GM19328 (cell line): Measurements from ENCODE around the gene ZNF420.
"Not testable (repeated sequence)": the region's sequence is repeated elsewhere in the genome, so short reads cannot be mapped to it uniquely, and the experiment has no call there.

Experiments used
- ATAC-seq: cut with Tn5 transposase; IDR thresholded peaks from one replicate; pipeline ENCODE4 v1.9.1; 2021; ENCODE audit warnings: mild to moderate bottlenecking, moderate library complexity; ENCODE audit not compliant: unreplicated experiment

Gene ZNF420

GRCh38 chr19:37077934-37078716 is at the start of gene ZNF420:
Gene ZNF420, plus strand, starts transcription at chr19:37078433. Its CDS starts 10,686 bp downstream, at chr19:37089119.
- ATAC-seq = peak; percentile 93

DNA sequence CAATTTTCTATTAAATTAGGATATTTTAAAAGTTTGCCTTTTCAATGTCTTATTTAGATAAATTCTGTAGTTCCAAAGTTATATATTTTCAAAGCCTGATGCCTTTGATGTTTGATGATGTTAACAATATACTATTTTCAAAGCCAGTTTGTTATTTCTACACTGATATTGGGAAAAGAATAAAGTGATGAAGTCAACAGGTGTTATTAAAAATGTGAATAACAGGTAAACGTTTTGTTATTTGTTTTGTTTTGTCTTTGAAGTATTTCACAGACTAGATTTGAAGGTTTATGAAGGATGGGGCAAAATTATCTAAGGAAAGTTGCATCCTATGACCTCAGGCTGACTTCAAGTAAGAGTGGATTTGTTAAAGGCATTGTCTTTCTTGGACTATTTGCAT is 33.1 kb upstream of the ZNF420 start:
- ATAC-seq = no peak

DNA sequence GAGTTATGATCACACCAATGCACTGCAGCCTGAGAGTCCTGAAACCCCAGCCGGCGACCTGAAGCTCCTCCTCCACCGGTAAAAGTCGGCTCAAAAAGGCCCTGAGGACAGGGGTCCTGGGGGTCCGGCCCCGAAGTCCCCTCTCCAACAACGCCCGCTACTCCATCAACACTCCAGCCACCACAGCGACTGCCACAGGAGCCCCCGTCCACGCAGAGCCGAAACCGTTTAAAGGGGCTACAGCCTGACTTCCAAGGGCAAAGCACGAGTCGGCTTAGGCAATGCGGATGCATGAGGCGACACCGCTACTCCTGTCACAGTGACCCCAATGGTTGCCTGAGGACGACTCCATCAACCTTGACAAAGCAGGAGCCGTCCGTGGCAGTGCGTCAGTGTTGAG is 22.9 kb upstream of the ZNF420 start:
- no peak for ATAC-seq

- no peak for ATAC-seq
Measured at GRCh38 chr19:37056776-37057175, 21.5 kb upstream of the ZNF420 start.

DNA sequence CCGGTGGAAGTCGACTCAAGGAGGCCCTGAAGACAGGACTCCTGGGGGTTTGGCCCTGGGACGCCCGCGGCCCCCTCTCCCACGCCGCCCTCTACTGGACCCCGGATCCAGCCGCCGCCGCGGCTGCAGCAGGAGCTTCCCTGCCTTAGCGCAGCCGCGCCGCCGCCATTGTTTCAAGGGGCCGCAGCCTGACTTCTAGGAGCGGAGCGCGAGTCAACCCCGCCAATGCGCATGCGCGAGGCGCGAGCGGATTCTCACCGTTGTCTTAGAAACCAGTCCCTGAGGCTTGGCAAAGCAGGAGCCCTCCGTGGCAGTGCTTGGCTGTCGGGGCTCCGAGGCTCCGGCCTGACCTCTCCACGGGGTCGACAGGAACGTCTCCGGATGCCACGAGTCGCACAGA is 19.1 kb upstream of the ZNF420 start:
- ATAC-seq = no peak

GRCh38 chr19:37064886-37065285 is 13.3 kb upstream of the ZNF420 start:
- ATAC-seq = not testable (repeated sequence)

DNA sequence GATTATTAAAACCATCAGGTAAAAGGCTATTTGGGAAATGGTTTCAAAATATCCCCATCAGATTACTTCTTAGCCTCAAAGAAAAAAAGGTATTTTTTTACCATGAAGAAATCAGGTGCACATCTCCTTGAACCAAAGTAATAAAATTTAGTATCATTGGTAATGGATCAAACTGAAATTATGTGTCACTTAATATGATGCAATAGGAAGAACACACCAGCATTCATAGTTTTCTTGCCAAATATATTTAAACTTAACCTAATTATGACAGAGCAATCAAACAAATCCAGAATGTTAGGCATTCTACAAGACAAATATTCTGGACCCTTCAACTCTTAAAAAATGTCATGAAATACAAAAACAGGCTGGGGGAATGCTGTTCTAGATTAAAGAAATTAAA is 4.1 kb upstream of the ZNF420 start:
- no peak for ATAC-seq

GRCh38 chr19:37074819-37075362 is 3.3 kb upstream of the ZNF420 start:
- no peak for ATAC-seq

DNA sequence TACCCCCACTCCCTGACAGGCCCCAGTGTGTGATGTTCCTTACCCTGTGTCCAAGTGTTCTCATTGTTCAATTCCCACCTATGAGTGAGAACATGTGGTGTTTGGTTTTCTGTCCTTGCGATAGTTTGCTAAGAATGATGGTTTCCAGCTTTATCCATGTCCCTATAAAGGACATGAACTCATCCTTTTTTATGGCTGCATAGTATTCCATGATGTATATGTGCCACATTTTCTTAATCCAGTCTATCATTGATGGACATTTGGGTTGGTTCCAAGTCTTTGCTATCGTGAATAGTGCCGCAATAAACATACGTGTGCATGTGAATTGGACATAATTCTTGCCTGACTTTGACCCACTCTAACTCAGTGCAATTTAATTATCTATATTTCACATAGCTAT is 1.7 kb upstream of the ZNF420 start:
- ATAC-seq = not testable (repeated sequence)

DNA sequence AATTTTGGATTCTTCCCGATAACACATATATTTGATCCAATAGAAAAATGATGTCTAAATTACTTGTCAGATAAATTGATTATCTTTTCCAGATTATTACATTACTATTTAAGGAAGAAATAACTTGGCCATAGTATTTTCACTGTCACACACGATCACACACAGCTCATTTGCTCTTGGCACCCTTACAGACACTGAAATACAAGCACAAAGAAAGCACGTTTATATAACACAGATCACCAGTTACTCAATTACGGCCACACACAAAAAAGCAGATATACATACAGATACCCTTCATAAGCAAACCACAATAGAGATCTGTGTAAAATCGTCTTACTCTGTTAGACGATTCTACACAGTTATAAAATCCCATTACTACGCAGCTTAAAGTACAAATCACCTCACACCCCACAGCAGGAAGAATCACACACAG is 716 bp upstream of the ZNF420 start:
- no peak for ATAC-seq

GRCh38 chr19:37078717-37079032 is 442 bp downstream of the ZNF420 start:
- no peak for ATAC-seq

GRCh38 chr19:37079238-37079637 is 1.0 kb downstream of the ZNF420 start:
- no peak for ATAC-seq

GRCh38 chr19:37082307-37082706 is 4.1 kb downstream of the ZNF420 start:
- ATAC-seq = no peak

- no peak for ATAC-seq
Measured at GRCh38 chr19:37087110-37087509, 8.9 kb downstream of the ZNF420 start.

DNA sequence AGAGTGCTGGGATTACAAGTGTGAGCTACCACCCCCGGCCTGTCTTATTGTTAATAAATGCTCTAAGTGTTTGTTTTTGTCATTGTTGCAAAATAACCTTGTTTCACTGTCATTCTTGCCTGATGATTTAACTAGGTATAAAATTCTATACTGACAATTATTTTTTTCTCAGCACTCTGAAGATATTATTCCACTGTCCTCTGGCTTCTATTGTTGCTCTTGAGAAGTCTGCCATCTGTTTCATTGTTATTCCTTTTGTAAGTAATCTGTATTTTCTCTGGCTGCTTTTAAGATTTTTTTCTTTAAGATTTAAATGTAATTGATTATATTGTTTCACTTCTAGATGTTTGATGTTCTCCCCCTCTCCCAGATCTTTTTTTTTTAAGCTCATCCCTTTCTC is 17.6 kb downstream of the ZNF420 start:
- ATAC-seq = no peak

DNA sequence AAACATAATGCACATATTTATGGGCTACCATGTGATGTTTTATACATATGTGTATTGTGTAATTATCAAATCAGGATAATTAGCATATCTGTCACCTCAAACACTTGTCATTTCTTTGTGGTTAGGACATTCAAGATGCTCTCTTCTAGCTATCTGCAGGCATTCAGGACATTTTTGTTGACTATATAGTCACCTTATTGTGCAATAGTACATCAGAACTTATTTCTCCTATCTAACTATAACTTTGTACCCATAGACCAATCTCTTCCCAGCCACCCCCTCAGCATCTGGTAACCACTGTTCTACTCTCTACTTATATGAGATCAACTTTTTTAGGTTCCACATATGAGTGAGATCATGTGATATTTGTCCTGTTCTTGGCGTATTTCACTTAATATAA is 20.3 kb downstream of the ZNF420 start:
- ATAC-seq = no peak

- not testable (repeated sequence) for ATAC-seq
Measured at GRCh38 chr19:37104135-37104534, 25.9 kb downstream of the ZNF420 start.

GRCh38 chr19:37111753-37112152 is 33.5 kb downstream of the ZNF420 start:
- not testable (repeated sequence) for ATAC-seq

GRCh38 chr19:37114001-37114400 is 35.8 kb downstream of the ZNF420 start:
- no peak for ATAC-seq

DNA sequence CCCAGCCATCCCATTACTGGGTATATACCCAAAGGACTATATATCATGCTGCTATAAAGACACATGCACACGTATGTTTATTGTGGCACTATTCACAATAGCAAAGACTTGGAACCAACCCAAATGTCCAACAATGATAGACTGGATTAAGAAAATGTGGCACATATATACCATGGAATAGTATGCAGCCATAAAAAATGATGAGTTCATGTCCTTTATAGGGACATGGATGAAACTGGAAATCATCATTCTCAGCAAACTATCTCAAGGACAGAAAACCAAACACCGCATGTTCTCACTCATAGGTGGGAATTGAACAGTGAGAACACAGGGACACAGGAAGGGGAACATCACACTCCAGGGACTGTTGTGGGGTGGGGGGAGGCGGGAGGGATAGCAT is 43.9 kb downstream of the ZNF420 start:
- ATAC-seq = not testable (repeated sequence)

DNA sequence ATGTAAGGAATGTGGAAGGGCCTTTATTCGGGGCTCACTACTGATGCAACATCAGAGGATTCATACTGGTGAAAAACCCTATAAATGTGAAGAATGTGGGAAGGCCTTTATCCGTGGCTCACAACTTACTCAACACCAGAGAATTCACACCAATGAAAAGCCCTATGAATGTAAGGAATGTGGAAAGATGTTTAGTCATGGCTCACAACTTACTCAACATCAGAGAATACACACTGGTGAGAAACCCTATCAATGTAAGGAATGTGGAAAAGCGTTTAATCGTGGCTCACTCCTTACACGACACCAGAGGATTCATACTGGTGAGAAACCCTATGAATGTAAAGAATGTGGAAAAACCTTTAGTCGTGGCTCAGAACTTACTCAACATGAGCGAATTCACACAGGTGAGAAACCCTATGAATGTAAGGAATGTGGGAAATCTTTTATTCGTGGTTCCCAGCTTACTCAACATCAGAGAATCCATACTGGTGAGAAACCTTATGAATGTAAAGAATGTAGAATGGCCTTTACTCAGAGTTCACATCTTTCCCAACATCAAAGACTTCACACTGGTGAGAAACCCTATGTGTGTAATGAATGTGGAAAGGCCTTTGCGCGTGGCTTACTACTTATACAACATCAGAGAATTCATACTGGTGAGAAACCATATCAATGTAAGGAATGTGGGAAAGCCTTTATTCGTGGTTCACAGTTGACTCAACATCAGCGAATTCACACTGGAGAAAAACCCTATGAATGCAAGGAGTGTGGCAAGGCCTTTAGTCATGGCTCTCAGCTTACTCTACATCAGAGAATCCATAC is 50.0 kb downstream of the ZNF420 start:
- ATAC-seq = no peak

DNA sequence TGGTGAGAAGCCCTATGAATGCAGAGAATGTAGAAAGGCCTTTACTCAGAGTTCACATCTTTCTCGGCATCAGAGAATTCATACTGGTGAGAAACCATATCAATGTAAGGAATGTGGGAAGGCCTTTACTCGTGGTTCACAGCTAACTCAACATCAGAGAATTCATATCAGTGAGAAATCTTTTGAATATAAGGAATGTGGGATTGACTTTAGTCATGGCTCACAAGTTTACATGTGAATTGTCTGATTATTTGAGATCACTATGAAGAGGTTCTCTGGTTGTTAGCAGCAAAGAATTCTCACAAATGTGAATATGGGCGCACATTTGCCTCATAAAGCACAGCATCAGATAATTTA is 50.6 kb downstream of the ZNF420 start:
- no peak for ATAC-seq
